Jurkat, Clone E6-1 (cell line): Measurements from ENCODE around the gene IFITM1.
"Not testable (repeated sequence)": the region's sequence is repeated elsewhere in the genome, so short reads cannot be mapped to it uniquely, and the experiment has no call there.

Source experiments
- DNase-seq: peaks from one replicate; pipeline ENCODE4 v3.0.0-alpha.2; 2011; ENCODE audit warnings: low read depth, low spot score
- H3K4me3 ChIP-seq: 2 replicates; pipeline ENCODE4 v1.5.1; 2011; ENCODE audit warnings: mild to moderate bottlenecking, low read length, control low read depth, moderate library complexity

Gene IFITM1

DNA sequence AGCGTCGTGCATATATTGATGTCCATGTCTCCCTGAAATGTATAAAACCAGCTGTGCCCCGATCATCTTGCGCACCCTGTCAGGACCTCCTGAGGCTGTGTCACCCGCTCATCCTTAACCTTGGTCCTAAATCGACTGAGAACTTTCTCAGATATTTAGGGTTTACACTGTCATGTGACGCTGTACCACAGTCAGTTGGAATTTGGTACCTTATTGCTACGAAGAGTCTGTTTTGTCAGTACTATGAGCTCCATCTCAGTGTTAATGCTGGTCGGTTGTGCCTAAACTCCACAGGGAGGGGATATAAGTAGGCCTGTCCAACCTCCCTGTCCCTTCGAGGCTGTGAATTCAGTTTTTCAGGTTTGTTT is 8.0 kb upstream of the IFITM1 start:
- no peak for DNase-seq
- H3K4me3 ChIP-seq: no peak overlapping the region

DNA sequence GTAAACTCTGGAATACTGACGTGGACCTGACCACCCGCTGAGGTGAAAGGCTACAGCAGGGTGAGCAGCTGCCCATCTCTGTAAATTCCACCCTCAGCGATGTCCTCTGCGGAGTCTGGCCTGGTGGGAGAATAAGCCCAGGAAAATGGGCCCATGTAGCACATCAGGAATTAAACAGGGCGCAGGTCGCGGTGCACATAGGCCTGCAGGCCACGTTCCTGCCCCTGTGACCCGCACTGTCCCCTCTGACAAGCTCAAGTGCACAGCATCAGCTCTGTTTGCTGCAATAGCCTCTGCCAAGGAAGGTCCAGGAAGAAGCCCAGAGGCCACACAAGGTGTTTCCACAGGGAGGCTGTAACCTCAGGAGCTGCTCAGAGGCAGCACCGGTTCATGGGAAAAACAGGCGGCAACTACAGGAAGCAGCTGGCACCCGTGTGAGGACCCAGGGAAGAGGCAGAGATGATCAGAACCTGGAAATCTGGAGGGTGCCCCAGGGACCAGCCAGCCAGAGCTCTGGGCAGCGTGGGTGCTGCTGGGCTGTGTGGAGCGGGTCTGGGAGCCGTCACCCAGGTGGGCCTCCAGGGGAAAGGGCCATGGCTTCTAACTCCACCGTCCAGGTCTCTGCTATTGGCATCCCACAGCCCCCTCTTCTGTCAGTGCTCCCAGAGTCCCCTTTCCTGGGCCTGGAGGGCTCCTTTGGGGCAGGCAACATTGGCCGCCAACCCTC is 7.0 kb upstream of the IFITM1 start:
- H3K4me3 ChIP-seq: no peak overlapping the region
- no peak for DNase-seq

DNA sequence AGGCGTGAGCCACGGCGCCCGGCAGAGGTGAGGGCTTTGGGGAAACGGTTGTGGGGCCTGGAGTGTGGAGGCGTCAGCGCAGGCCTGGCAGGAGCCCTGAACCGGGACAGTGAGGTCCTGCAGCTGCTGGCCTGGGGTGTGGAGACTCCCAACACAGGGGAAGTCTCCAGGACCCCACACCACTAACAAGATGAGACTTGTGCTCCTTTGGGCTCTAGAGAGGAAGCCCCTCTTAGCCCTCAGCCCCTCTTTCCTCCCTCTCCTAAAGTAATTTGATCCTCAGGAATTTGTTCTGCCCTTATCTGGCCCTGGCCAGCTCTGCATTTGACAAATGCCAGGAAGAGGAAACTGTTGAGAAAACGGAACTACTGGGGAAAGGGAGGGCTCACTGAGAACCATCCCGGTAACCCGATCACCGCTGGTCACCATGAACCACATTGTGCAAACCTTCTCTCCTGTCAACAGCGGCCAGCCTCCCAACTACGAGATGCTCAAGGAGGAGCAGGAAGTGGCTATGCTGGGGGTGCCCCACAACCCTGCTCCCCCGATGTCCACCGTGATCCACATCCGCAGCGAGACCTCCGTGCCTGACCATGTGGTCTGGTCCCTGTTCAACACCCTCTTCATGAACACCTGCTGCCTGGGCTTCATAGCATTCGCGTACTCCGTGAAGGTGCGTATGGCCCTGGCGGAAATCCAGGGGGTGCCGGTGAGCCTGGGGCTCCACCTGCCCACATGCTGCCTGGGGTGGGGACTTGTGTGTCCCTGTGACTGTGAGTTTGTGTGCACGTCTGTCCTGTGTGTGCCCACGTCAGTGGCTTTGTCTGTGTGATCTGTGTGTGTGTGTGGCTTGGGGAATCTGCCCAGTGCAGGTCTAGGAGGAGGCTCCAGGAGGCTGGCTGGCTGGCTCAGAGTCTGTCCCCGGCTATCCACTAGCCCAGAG is 5.8 kb upstream of the IFITM1 start, which contains the start of gene IFITM2:
IFITM2 (plus strand) TSS at position 51 of the 943 bp plus-strand sequence; CDS start at position 428, 377 bp downstream.
- peak within 1 kb of the TSS; percentile 58 for H3K4me3 ChIP-seq
- not testable (repeated sequence) for DNase-seq

DNA sequence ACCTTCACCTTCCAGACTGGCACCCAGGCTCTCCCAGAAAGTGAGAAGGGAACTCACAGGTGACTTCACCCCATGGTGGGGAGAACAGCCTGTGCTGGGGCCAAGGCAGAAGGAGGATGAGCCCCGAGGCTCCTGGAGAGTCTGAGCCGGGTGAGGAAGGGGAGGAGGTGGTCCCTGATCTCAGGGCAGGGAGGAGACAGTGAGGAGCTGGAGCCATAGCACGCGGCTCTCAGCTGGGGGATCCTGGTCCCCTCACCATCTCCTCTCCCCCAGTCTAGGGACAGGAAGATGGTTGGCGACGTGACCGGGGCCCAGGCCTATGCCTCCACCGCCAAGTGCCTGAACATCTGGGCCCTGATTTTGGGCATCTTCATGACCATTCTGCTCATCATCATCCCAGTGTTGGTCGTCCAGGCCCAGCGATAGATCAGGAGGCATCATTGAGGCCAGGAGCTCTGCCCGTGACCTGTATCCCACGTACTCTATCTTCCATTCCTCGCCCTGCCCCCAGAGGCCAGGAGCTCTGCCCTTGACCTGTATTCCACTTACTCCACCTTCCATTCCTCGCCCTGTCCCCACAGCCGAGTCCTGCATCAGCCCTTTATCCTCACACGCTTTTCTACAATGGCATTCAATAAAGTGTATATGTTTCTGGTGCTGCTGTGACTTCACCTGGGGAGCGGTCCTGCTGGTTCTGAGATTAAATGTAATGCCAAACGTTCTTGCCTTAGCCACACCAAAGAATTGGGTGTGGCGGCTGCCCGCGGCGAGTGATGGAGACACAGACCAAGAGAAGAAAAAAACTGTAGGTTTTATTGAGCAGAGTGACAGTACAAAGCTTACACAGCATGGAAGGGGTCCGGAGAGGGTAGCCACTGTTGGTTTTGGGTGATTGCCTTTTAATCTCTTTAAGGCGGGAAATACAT is 4.8 kb upstream of the IFITM1 start:
- DNase-seq, H3K4me3 ChIP-seq: not testable (repeated sequence)

DNA sequence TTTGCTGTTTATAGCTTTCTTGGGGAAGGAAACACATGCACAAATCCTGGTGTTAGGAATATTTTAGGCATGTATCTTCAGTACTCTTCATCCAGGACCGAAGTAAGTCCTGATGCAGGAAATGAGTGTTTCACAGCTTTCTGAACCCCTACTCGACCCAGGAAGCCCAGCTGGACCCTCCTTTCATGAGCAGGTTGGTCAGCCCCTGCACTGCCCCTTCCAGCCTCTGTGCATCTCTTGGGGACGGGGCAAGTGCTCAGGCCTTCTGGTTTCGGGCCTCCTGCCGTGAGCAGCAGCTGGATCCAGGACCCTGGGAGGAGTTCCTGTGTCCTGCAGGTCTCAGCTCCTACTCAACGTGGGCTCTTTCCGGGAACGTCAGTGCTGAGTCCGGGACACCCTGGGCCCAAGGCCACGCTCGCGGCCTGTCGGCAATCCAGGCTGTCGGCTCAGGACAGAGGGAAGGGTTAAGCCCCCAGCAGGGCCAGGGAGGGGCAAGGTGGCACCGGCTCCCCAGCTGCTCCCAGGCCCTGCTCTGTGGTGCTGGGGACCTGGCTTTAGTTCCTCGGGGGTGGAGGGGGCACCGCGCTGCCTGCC is 3.8 kb upstream of the IFITM1 start:
- not testable (repeated sequence) for H3K4me3 ChIP-seq, DNase-seq

DNA sequence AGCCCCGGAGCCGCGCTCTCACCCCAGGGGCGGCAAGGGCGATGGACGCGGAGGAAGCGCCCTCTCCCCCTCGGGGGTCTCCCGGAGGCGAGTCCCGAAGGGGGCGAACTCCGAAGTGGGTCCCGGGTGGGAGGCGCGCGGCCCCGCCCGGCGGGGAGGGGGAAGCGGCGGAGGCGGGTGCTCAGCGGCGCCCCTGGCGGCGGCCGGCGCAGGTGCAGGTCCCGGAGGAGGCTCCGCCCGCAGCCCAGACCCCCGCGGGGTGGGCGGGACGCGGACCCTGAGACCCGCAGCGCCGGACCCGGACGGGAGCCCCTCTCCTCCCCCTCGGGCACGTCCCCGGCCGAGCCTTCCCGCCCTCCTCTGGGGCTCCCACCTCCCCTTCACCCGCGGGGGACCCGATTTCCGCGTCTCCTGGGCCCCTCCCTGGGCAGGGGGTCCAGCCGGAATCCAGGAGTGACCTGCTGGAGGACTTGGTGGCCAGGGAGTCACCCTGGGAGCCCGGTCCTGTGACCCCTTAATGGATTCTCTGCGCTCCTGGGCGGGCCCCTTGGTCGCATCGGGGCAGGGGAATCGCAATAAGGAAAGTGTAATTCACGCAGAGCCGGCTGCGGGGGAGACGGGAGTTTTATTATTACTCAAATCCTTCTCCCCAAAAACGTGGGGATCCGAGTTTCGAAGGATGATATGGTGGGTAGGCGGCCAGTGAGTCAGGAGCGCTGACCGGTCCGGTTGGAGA is 2.7 kb upstream of the IFITM1 start:
- H3K4me3 ChIP-seq: not testable (repeated sequence)

DNA sequence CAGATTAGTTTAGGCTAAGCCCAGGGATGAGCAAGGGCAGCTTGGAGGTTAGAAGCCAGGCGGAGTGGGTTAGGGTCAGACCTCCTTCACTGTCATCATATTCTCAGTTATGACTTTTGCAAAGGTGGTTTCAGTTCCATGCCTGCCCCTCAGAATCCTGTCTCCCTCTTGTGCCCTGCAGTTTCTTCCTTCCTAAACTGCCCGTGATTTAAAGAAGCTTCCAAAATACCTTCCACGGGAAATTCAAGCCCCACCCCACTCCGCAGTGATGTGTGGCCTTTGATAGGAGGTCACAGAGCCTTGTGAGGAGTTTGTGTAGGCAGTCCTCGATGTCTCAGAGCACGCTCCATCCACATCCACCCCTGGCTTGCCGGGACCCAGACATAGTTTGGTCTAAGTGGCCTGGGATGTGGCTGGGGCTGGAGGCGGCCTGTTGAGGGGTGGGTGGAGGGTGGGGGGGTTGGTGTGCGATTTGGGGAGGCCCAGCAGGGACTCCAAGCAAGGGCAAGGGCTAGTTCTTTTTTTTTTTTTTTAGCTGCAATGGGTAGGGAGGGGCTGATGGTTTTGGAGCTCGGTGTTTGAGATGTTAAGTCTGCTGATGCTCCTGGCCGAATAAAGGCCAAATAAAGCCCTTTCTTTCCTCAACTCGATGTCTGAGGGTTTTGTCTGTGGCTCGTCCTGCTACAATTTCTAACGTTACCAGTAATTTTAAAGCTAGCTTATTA is 1.6 kb upstream of the IFITM1 start:
- DNase-seq: no peak
- no peak overlapping the region for H3K4me3 ChIP-seq

More for the DNA sequence above, 2.7 kb upstream of the IFITM1 start:
- DNase-seq: not testable (repeated sequence)

DNA sequence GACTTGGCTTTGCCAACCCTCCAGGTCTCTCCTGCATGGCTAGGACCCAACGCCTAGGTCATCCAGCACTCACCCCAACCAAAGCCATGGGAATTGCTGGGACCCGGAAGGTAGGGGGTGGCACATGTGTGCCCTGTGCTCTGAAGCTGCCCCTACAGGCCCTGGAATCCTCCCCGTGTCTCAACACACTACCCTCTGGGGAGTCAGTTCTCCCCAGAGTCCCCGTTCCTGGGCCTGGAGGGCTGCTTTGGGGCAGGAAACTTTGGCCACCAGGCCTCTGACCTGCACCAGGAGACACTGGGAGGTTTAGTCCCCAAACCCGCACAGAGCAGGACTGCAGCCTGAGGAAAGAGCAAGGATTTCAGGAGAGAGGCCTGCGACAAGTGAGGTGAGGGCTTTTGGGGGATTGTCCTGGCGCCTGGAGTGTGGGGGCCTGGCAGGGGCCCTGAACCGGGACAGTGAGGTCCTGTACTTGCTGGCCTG is 495 bp upstream of the IFITM1 start:
- DNase-seq: no peak
- peak overlapping the region; percentile 56 for H3K4me3 ChIP-seq

DNA sequence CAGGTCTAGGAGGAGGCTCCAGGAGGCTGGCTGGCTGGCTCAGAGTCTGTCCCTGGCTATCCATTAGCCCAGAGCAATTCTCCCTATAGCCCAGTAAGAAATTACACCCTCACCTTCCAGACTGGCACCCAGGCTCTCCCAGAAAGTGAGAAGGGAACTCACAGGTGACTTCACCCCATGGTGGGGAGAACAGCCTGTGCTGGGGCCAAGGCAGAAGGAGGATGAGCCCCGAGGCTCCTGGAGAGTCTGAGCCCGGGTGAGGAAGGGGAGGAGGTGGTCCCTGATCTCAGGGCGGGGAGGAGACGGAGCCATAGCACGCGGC is 675 bp downstream of the IFITM1 start:
- DNase-seq: not testable (repeated sequence)
- H3K4me3 ChIP-seq: peak overlapping the region; percentile 56

DNA sequence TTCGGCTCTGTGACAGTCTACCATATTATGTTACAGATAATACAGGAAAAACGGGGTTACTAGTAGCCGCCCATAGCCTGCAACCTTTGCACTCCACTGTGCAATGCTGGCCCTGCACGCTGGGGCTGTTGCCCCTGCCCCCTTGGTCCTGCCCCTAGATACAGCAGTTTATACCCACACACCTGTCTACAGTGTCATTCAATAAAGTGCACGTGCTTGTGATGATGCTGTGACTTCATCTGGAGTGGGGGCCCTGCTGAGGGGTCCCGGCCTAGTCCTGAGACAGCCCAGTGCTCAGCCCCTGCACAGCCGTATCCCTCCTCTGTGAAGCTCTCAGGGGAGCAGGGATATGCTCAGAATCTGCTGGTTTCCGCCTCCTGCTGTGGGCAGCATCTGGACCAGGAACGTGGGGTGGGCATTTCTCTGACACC is 1.2 kb downstream of the IFITM1 start:
- no peak overlapping the region for H3K4me3 ChIP-seq
- no peak for DNase-seq

DNA sequence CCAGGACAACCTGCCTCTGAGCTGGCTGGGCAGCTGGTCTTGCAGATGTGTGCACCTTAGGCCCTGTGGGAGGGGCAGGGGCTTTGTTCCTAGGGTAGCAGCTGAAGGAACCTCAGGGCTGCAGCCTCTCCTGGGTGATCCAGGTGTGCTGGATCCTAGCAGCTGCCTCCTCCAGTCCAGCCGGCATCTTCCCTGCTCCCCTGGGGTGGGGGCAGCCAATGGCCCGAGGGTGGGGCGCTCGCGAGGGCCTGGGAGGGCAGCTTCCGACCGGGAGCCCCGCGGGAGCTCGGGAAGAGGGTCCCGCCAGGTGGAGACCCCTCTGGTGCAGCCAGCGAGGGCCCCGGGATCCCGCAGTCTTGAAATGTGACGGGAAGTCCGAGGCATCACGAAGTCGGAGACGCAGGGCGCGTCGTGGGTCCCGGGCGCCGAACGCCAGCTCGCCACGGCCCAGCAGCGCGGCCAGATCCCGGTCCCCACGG is 1.7 kb downstream of the IFITM1 start:
- H3K4me3 ChIP-seq: no peak overlapping the region
- no peak for DNase-seq

DNA sequence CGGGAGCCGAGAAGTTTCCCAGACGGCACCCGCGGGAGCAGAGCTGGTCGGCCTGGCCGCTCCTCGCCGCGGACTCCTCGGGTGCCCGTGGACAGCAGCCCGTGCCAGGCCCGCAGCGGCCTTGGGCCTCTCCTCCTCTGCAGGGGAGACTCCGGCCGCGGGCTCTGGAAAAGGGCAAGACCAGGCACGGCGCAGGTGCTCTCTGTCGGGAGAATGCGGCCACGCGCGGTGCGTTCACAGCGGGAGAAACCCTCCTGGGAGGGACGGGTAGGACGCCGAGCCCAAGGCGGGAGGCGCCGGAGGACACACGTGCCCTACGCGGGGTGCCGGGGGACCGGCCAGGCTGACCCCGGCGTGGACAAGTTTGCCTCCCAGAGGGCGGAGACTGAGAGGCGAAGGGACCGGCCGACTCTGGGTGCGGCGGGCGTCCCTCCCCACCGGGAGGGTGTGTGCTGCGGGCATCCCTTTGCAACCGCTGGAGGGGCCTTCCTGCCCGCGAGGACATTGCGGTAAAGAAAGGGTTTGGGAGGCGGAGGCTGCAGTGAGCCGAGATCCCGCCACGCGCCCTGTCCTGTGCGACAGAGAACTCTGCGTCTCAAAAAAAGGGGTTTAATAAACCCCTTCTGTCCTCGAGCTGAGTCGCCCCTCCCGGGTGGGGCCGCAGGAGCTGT is 2.3 kb downstream of the IFITM1 start:
- no peak for DNase-seq
- no peak overlapping the region for H3K4me3 ChIP-seq

DNA sequence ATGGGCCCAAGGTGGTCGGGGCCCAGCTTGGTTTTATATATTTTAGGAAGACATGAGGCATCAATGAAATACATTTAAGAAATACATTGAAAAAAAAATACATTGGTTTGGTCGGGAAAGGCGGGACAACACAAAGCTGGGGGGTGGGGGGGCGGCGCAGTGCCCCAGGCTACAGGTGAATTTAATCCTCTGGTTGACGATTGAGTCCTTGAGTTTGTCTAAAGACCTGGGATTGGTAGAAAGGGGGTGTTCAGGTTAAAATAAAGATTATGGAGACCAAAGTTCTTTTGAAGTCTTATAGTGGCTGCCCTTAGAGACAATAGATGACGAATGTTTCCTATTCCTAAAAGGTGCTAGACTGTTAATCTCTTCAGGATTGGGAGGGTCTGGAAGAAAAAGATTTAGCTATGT is 3.1 kb downstream of the IFITM1 start:
- DNase-seq: no peak
- no peak overlapping the region for H3K4me3 ChIP-seq

DNA sequence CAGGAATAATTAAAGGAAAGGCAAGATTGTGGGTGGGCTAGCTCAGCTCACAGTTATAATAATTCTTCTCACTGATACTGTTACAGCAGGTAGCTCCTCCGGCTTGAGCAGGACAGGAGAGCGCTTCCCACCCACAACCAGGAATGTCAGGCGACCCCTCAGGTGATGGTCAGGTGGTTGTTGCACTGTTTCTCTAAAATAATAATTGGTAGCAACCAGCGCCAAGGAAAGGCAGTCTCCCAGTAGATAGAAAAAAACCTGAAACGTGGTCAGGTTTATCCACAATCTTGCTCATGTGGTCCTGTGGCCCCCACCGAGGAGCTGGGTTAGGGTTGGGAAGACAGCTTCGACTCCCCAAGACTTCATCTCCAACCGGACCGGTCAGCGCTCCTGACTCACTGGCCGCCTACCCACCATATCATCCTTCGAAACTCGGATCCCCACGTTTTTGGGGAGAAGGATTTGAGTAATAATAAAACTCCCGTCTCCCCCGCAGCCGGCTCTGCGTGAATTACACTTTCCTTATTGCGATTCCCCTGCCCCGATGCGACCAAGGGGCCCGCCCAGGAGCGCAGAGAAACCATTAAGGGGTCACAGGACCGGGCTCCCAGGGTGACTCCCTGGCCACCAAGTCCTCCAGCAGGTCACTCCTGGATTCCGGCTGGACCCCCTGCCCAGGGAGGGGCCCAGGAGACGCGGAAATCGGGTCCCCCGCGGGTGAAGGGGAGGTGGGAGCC is 4.0 kb downstream of the IFITM1 start:
- DNase-seq, H3K4me3 ChIP-seq: not testable (repeated sequence)

DNA sequence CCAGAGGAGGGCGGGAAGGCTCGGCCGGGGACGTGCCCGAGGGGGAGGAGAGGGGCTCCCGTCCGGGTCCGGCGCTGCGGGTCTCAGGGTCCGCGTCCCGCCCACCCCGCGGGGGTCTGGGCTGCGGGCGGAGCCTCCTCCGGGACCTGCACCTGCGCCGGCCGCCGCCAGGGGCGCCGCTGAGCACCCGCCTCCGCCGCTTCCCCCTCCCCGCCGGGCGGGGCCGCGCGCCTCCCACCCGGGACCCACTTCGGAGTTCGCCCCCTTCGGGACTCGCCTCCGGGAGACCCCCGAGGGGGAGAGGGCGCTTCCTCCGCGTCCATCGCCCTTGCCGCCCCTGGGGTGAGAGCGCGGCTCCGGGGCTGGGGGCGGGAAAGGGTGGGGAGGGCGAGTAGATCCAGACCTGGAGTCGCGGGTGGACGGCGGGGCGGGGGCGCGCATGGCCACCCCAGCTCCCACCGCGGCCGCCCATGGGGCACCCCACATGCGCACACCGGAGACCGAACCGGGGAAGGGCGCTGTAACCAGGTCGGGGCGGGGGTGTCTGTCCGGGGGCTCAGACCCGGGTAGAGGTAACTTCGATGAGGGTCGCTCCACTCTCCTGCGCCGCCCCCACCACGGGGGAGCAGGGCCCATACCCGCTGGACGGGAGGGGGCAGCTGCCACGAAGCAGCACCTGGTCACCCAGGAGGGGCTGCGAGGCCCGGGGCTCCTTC is 4.7 kb downstream of the IFITM1 start:
- DNase-seq: not testable (repeated sequence)
- peak overlapping the region; percentile 34 for H3K4me3 ChIP-seq
